NCI-H1694 treated with DMSO at 0.1 percent for 48 hours (cell line): ENCODE measurements around the gene RAPGEF5.

Experiments used
- DNase-seq: peaks from one replicate; lab custom pipeline; 2025; lab: John Stamatoyannopoulos, UW

RAPGEF5 gene, protein sequence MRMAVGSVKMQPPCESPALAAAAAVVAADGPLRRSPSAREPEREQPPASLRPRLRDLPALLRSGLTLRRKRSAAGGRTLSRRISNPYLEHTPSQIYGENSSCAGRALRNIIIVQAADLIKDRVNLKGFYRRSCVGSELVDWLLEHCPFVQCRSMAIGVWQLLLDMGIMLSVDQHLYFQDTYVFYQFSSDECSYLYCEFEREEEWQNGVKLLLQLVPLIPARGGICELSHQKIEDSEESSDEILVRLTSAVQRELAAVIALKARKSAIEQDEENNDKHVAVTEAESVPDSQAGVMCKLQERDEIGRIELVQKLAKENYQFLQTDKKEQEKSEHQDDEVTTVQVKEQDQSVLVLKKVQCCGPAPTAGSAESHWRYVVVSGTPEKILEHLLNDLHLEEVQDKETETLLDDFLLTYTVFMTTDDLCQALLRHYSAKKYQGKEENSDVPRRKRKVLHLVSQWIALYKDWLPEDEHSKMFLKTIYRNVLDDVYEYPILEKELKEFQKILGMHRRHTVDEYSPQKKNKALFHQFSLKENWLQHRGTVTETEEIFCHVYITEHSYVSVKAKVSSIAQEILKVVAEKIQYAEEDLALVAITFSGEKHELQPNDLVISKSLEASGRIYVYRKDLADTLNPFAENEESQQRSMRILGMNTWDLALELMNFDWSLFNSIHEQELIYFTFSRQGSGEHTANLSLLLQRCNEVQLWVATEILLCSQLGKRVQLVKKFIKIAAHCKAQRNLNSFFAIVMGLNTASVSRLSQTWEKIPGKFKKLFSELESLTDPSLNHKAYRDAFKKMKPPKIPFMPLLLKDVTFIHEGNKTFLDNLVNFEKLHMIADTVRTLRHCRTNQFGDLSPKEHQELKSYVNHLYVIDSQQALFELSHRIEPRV

GRCh38 chr7:22356701-22357310, at the start of gene RAPGEF5:
RAPGEF5 (minus strand) TSS chr7:22357154; CDS start chr7:22357060, 94 bp downstream.
- DNase-seq: no peak

DNA sequence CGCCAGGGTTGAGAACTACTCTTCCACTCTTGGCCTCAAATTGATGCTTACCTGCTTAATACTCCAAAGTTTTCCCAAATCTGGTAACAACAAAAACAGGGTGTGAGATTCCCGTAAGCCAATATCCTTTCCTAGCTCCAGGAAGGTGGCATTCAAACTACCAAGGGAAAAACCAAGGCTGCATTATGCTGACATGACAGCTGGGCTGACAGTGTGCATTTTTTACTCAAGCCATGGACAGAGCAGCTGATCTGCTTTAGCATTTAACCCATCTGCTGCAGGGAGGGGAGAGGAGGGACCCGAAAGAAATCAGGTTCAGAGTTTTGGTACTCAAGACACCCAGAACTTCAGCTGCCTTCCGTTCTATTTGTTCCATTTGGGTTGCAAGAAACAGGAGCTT, 49.8 kb upstream of the RAPGEF5 start:
- DNase-seq: no peak

DNA sequence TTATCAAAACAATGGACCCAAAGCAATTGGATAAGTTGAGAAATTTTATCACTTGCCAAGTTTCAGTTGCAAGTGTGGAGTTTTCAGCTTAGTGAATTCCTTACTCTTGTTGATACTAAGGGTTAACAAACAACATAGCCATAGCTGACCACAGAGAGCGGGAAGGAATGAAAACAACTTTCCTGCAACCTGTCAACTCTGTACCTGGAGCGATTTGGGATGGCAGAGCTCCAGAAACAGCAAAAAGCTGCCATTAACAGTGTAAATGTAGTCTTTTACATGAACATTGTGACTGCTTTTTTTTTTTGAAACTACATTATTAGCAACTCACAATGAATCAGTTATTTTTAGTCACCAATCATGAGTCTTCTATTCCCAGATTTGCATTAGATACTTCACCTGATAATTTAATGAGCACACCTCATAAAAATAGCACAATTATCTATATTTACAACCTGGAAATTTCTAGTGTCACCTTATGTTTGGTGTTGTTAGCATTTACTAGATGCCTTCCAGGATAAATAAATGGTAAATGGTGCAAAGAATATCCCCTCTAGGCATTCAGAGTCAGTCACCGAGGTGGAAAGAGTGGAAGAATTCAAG, 47.6 kb upstream of the RAPGEF5 start:
- DNase-seq: no peak

- no peak for DNase-seq
These were observed 46.4 kb upstream of the RAPGEF5 start for GRCh38 chr7:22403344-22403743.

DNA sequence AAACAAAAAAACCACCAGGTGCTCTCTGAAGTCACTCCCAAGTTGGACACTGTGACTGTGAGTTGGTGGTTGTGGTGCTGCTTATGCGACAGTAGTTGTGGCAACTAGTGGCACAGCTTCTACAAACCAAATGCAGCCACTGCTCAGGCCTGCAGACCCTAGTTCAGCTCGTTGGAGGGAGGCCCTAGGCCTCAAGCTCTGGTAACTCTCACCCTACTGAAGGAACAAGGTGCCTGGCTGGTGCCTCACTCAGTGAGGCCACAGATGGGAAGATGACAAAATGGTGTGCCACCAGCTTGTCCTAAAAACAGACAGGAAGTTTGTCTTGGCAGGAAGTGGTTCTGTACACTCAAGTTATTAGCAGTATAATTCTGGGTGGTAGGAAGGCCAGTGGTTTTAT, 45.3 kb upstream of the RAPGEF5 start:
- DNase-seq: no peak

DNA sequence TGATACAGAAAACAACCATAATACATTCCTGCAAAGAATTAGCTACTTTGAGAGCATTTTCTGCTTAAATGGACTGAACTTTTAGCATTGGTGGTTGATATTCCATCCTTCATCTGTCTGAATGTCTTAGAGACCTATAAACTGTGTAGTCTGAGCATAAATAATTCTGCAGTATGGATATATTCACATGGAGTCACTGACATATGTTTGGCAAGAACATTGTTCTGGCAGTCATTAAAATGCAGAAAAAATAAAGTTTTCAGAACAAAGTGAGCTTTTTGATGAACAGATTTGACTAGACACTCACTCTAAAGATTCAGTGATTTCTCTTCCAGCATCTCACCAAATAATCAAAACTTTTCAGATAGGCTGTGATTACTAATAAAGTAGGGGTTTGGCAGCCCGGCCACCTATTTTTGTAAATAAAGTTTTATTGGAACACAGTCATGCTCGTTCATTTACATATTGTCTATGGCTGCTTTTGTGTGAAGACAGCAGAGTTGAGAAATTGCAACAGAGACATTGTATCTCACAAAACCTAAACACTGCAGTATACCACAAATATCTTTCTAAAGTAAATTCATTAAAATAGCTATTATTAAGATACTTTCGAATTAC, 44.1 kb upstream of the RAPGEF5 start:
- DNase-seq: no peak

DNA sequence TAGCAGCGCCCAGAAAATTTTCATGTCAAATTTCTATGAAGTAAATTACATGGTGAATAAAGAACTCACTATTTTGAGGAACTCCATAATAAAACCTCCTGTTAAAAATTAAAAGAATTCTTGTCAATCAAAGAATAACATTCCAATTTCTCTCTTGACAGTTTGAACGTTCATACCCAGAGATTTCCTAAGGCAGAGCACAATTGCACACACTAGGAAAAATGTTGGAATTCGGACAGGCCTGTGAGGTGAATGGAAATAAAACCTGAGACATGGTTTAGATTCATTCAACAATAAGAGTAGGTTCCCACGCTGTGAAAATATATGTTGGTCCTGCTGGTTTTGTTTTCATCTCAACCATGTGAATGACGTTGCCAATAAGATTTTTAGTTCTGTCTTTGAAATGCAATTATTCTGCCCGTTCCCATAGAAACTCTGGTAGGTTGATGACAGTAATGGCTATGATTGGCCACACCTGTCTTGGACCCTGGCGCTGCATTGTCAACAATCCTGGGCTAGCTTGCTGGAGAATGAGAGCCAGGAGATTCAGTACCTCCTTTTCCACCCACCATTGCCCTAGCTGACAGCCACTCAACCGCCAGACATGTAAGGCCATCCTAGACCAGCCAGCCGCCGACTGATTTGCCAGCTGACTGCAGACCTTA, 43.3 kb upstream of the RAPGEF5 start:
- DNase-seq: no peak

- no peak for DNase-seq
These were observed 42.6 kb upstream of the RAPGEF5 start for GRCh38 chr7:22399546-22399945.

GRCh38 chr7:22399091-22399490, 42.1 kb upstream of the RAPGEF5 start:
- no peak for DNase-seq

DNA sequence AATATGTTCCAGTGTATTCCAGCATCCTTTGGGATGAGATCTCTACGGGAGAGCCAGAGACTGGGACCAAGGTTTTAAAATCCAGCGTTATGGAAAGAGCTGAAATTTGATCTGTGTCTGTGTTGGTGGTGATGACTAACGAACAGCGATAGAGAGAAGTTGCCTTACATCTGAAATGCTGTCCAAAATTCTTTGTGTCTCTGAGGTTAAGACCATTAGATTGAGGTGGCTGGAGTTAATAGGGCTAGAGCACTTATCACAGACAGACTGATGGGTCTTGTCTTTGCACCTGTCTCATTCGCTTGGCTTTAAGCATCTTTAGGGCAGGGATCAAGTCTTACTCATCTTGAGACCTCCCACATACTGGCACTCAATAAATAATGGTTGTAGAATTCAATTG, 41.0 kb upstream of the RAPGEF5 start:
- DNase-seq: no peak

DNA sequence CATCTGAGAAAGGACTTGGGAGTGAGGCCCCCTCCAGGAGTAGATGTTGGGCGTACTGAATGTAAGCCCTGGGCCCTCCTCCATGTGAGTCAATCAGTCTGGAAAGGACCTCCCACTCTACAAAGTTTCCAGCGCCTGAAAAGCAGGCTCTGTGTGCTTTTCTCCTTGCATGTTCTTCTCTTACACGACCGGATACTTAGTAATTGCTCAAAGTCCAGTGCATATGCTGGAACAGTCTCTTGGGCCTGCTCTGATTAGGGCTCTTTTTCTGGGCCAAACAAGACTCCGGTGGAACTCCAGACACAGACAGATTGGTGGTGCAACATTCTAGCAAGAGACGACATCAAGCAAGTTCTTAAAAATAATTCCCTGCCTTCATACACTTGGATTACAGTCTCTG, 38.3 kb upstream of the RAPGEF5 start:
- DNase-seq: no peak

GRCh38 chr7:22394739-22395138, 37.8 kb upstream of the RAPGEF5 start:
- no peak for DNase-seq

GRCh38 chr7:22393913-22394729, 37.2 kb upstream of the RAPGEF5 start:
- DNase-seq: no peak

- no peak for DNase-seq
These were observed 33.6 kb upstream of the RAPGEF5 start for GRCh38 chr7:22390516-22390915.

DNA sequence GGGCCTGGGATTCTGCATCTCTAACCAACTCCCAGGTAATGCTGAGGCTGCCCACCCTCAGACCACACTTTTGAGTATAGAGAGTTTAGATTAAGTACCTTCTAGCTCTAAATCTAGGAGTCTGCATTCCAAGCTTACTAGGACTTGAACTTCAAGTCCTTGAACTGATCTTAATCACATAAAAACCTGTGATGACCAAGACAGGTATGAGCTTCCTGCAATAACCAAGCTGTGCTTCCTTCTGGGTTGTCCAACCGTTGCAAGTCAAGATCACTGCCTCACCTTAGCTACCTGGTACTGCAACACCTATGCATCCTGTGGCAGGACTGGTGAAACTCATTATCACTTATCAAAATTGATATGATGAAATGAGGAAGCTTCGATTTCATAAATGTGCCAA, 32.9 kb upstream of the RAPGEF5 start:
- DNase-seq: no peak

- DNase-seq: no peak
These were observed 30.6 kb upstream of the RAPGEF5 start for GRCh38 chr7:22387583-22387982.

GRCh38 chr7:22386865-22387264, 29.9 kb upstream of the RAPGEF5 start:
- DNase-seq: no peak

GRCh38 chr7:22386206-22386858, 29.4 kb upstream of the RAPGEF5 start:
- DNase-seq: no peak

DNA sequence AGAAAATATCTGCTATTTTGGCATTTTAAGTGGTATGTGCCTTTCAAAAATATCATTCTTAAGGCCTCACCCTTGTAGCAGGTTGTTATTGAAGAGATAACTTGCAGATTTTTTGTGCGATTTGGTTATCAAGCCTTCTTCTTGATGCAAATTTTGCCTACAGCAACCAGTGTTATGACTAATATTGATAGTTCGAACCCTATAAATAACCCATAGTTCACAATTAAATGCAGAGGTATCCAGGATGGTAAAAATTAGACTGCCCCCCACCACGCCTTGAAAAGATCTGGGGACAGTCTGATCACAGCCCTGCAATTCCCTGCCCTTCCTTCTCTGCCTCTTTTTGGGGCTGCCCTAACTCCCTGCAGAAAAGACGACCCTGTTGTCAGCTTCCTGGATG, 28.4 kb upstream of the RAPGEF5 start:
- DNase-seq: no peak

DNA sequence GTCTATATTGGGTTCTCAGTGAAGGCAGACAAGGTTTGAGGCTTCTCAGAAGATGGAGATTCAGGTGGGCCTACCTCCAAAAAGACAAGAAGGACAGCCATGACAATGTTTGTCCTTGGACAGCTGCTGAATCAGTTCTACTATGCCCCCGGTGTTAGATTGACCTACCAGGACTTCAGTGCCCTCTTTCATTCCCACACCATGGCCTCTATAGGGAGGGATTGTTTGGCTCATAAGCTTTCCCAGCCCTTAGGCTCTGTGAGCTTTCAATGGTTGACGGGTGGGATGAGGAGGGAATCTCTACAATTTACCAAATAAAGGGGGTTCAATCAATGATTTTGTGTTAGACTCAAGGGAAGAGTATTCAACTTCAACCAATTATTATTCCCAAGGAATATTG, 23.4 kb upstream of the RAPGEF5 start:
- DNase-seq: no peak
